Spleen (tissue), 11 donors: ENCODE data around the gene OR10G8. TPM values are rescaled to one million over a fixed set of nuclear protein-coding genes. Genes with fewer than 3 reads are reported as not detected.
"Not testable (repeated sequence)": the region's sequence is repeated elsewhere in the genome, so short reads cannot be mapped to it uniquely, and the experiment has no call there.

ENCODE experiments used
- DNase-seq: peaks from one replicate; pipeline ENCODE4 v3.0.0-alpha.2; 2020
- H3K27ac ChIP-seq, 8 donors: fragments of 200-600 bp; sonication (generic) in 7 of 8; 1 replicate in 4 of 8; 2 replicates in 4 of 8; pipeline versions ENCODE4 v1.5.0 to v1.8.0; 2016 to 2021; ENCODE audit warnings: inconsistent platforms in 4 of 8, mild to moderate bottlenecking in 4 of 8, moderate library complexity in 1 of 8
- H3K27me3 ChIP-seq, 7 donors: fragments of 200-600 bp; sonication (generic) in 6 of 7; replicated peaks in 1 of 7; 1 replicate in 4 of 7; 2 replicates in 3 of 7; pipeline versions ENCODE4 v1.5.0 to v1.8.0; 2016 to 2021; ENCODE audit warnings: inconsistent platforms in 3 of 7, mild to moderate bottlenecking in 1 of 7
- H3K36me3 ChIP-seq, 6 donors: fragments of 200-600 bp; sonication (generic) in 5 of 6; 1 replicate in 4 of 6; 2 replicates in 2 of 6; pipeline versions ENCODE4 v1.5.0 to v1.8.0; 2016 to 2021; ENCODE audit warnings: inconsistent platforms in 2 of 6
- H3K4me1 ChIP-seq, 6 donors: fragments of 200-600 bp; sonication (generic) in 5 of 6; 1 replicate in 3 of 6; 2 replicates in 3 of 6; pipeline versions ENCODE4 v1.5.0 to v1.8.0; 2016 to 2021; ENCODE audit warnings: inconsistent platforms in 3 of 6
- H3K4me3 ChIP-seq, 8 donors: fragments of 200-600 bp; sonication (generic) in 7 of 8; 1 replicate in 4 of 8; 2 replicates in 4 of 8; pipeline versions ENCODE4 v1.5.0 to v1.8.0; 2016 to 2021; ENCODE audit warnings: inconsistent platforms in 4 of 8, mild to moderate bottlenecking in 4 of 8, moderate library complexity in 2 of 8
- H3K9me3 ChIP-seq, 8 donors: fragments of 200-600 bp; sonication (generic) in 7 of 8; 1 replicate in 4 of 8; 2 replicates in 4 of 8; pipeline versions ENCODE4 v1.5.0 to v1.8.0; 2016 to 2021; ENCODE audit warnings: inconsistent platforms in 4 of 8
- CTCF ChIP-seq, 11 experiments: fragments of 200-600 bp in 7 of 11; fragments of 450-650 bp in 4 of 11; sonication (generic) in 4 of 11; IDR thresholded peaks in 8 of 11; conservative IDR thresholded peaks in 3 of 11; 1 replicate in 7 of 11; 2 replicates in 4 of 11; pipeline versions ENCODE4 v1.4.0 to v1.8.0; 2016 to 2021; ENCODE audit warnings: antibody characterized with exemption in 11 of 11, inconsistent platforms in 4 of 11, mild to moderate bottlenecking in 1 of 11
- POLR2A ChIP-seq, 3 donors: fragments of 450-650 bp; IDR thresholded peaks; one replicate each; pipeline ENCODE4 v1.5.1; 2017; ENCODE audit warnings: antibody characterized with exemption in 3 of 3, mild to moderate bottlenecking in 1 of 3
- POLR2AphosphoS5 ChIP-seq, 3 donors: sonication (generic); formaldehyde crosslinking; IDR thresholded peaks; one replicate each; pipeline ENCODE4 v1.5.1; 2017; ENCODE audit warnings: antibody characterized with exemption in 3 of 3
- WGBS, 5 donors: extraction: QIAGEN DNeasy Blood & Tissue Kit in 3 of 5; methylation state at CpG; one replicate each; pipeline versions ENCODE4 v1.1.5 to v1.1.7; 2013 to 2018; 5-methylcytosine and 5-hydroxymethylcytosine counted together
- intact Hi-C: fragments of 100-400 bp; cut with DNase I; formaldehyde crosslinking; loops from one replicate; pipeline ENCODE4 v1.15.0; 2023; ENCODE audit warnings: low total_unique reads
- polyA plus RNA-seq, 3 donors: library from polyadenylated mRNA; stranded (reverse); fragments of 200-250 nt; gene quantifications; one replicate each; pipeline ENCODE4 v1.2.1, GENCODE V29; 2013
- total RNA-seq, 7 donors: library from RNA; depleted of rRNA in 3 of 7; stranded (reverse); fragments of >200 nt in 3 of 7; fragmentation: NEBNext Ultra II Directional in 4 of 7; extraction: Animal tissue kit (Norgen Biotek cat#: 25700) in 4 of 7; gene quantifications; one replicate each; pipeline versions ENCODE4 v1.1.0 to v1.2.1, GENCODE V29; 2016 to 2021
- donor health status: healthy with polysubstance abuse.
- donor health status: DM: no; HTN: no; CAD: no; lungs with moderate emphysema.
- donor health status: DM: no; HTN: no; CAD: no.
- donor health status: Bipolar disorder and iron deficiency.
- donor health status: healthy.
- donor health status: DM: no; HTN: no; CAD: no.
- donor health status: DM: yes; HTN: yes; CAD: no.

OR10G8 gene
- total and polyA plus RNA-seq, 10 donors = not detected

- WGBS, 5 donors = 74 to 91% (median 79%) methylated on average over 2 of the region's 2 CpGs
- H3K27ac ChIP-seq = no peak within 1 kb of the TSS
- H3K36me3 ChIP-seq = no peaks in the 10 kb centered on the region
- no peaks in the 10 kb centered on the region for H3K4me1 ChIP-seq
- no peak for DNase-seq
- TF ChIP-seq POLR2AphosphoS5 (IDR thresholded peaks at IDR 0.05) (no peak), CTCF (IDR thresholded peaks at IDR 0.05 in 8 of 11, conservative IDR thresholded peaks at IDR 0.05 in 3 of 11) (no peak), POLR2A (IDR thresholded peaks at IDR 0.05) (no peak)
- no peak within 1 kb of the TSS for H3K4me3 ChIP-seq
- H3K27me3 ChIP-seq = no peaks in the 10 kb centered on the region
- intact Hi-C loops = no loop called here
- no peaks in the 10 kb centered on the region for H3K9me3 ChIP-seq
These were observed 13.9 kb upstream of the OR10G8 start, which contains the start of gene OR10G4 for GRCh38 chr11:124012697-124013096. TSS of gene OR10G4 (plus strand) at chr11:124012997. CDS start at chr11:124015575, 2,578 bp downstream.

GRCh38 chr11:124015837-124016236, 10.8 kb upstream of the OR10G8 start:
- WGBS, 5 donors = 68 to 95% (median 82%) methylated on average over 2 to 7 of the region's 9 CpGs
- H3K36me3 ChIP-seq, intact Hi-C loops, H3K4me1 ChIP-seq, DNase-seq, H3K27me3 ChIP-seq, H3K27ac ChIP-seq, H3K4me3 ChIP-seq, H3K9me3 ChIP-seq: not testable (repeated sequence)

DNA sequence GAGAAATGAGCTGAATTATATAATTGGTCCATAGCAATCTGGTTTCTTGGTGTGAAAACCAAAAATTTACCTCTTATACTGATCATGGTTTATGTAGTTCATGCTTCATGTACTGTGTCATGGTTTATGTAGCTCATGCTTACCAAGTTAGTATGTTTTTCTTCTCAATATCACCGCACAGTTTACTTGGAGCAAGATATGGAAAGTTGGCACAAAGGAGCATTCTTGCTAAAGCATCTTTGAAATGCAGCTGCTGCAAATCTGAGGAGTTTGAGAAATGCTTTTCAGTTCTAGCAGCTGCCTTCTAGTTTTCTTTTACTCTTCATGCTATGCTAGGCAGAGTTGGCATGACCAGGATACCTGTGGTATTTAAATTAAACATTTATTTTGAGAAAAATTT, 10.1 kb downstream of the OR10G8 start:
- intact Hi-C loops = no loop called here
- Histone ChIP-seq H3K27me3 (no peaks in the 10 kb centered on the region), H3K4me1 (no peaks in the 10 kb centered on the region), H3K36me3 (no peaks in the 10 kb centered on the region), H3K4me3 (no peak overlapping the region), H3K27ac (no peak overlapping the region), H3K9me3 (no peaks in the 10 kb centered on the region)
- 71 to 94% (median 81%) methylated on average over 1 of the region's 1 CpG for WGBS, 5 donors
- DNase-seq = no peak
- TF ChIP-seq CTCF (IDR thresholded peaks at IDR 0.05 in 8 of 11, conservative IDR thresholded peaks at IDR 0.05 in 3 of 11) (no peak), POLR2AphosphoS5 (IDR thresholded peaks at IDR 0.05) (no peak), POLR2A (IDR thresholded peaks at IDR 0.05) (no peak)

DNA sequence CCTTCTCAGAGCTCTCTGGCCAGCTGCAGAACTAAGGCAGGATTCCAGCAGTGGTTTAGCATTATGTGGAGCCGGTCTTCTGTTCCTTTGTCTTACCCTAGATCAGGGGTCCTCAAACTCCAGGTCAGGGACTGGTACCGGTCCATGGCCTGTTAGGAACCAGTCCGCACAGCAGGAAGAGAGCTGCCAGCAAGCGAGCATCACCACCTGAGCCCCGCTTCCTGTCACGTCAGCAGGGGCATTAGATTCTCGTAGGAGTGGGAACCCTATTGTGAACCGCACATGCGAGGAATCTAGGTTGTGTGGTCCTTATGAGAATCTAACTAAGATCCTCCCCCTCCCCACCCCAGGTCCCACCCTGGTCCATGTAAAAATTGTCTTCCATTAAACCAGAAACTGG, 13.0 kb downstream of the OR10G8 start:
- WGBS, 5 donors = 73 to 86% (median 81%) methylated on average over 8 to 9 of the region's 9 CpGs
- no peak for TF ChIP-seq POLR2A (IDR thresholded peaks at IDR 0.05)
- no peak for TF ChIP-seq POLR2AphosphoS5 (IDR thresholded peaks at IDR 0.05)
- TF ChIP-seq CTCF (IDR thresholded peaks at IDR 0.05 in 8 of 11, conservative IDR thresholded peaks at IDR 0.05 in 3 of 11) = no peak
- no peak for DNase-seq
- H3K4me3 ChIP-seq = no peak overlapping the region
- no peaks in the 10 kb centered on the region for H3K36me3 ChIP-seq
- no peaks in the 10 kb centered on the region for H3K4me1 ChIP-seq
- H3K27ac ChIP-seq = no peak overlapping the region
- intact Hi-C loops = no loop called here
- H3K27me3 ChIP-seq = no peaks in the 10 kb centered on the region
- no peaks in the 10 kb centered on the region for H3K9me3 ChIP-seq

GRCh38 chr11:124041254-124041653, 14.7 kb downstream of the OR10G8 start, which contains the start of gene OR10G7:
TSS of gene OR10G7 (minus strand) at chr11:124041325. CDS start at chr11:124039001, 2,324 bp downstream.
- no peak for DNase-seq
- no peak within 1 kb of the TSS for H3K4me3 ChIP-seq
- intact Hi-C loops = no loop called here
- WGBS, 5 donors = 5 to 28% (median 12%) methylated on average over 1 of the region's 1 CpG
- H3K27ac ChIP-seq = no peak within 1 kb of the TSS
- H3K4me1 ChIP-seq = no peaks in the 10 kb centered on the region
- no peaks in the 10 kb centered on the region for H3K27me3 ChIP-seq
- H3K36me3 ChIP-seq = no peaks in the 10 kb centered on the region
- TF ChIP-seq CTCF (IDR thresholded peaks at IDR 0.05 in 8 of 11, conservative IDR thresholded peaks at IDR 0.05 in 3 of 11) = no peak
- TF ChIP-seq POLR2AphosphoS5 (IDR thresholded peaks at IDR 0.05) = no peak
- TF ChIP-seq POLR2A (IDR thresholded peaks at IDR 0.05) = no peak
- H3K9me3 ChIP-seq = no peaks in the 10 kb centered on the region
